SU-DHL-6 (cell line): Measurements from ENCODE around the gene DBNDD1.

ENCODE experiments used
- H2AFZ ChIP-seq: fragments of 200-600 bp; sonication (generic); 2 replicates; pipeline ENCODE4 v1.6.1; 2014; ENCODE audit warnings: low read depth, mild to moderate bottlenecking, moderate library complexity, mixed read lengths, antibody characterized with exemption, low read length; ENCODE audit not compliant: severe bottlenecking
- H3F3A ChIP-seq: fragments of 200-600 bp; shearing (Covaris generic); 2 replicates; pipeline ENCODE4 v1.6.0; 2016; ENCODE audit warnings: antibody characterized with exemption, mild to moderate bottlenecking; ENCODE audit not compliant: insufficient read depth
- H3K27ac ChIP-seq: fragments of 200-600 bp; sonication (generic); 2 replicates; pipeline ENCODE4 v1.5.1; 2016; ENCODE audit warnings: low read depth, mild to moderate bottlenecking, low read length, moderate library complexity, mixed read lengths
- H3K27me3 ChIP-seq: fragments of 200-600 bp; sonication (generic), shearing (Covaris generic); 2 replicates; pipeline ENCODE4 v1.6.0; 2014; ENCODE audit warnings: mild to moderate bottlenecking, low read length
- H3K36me3 ChIP-seq: fragments of 200-600 bp; sonication (generic); 2 replicates; pipeline ENCODE4 v1.6.1; 2014; ENCODE audit warnings: mild to moderate bottlenecking, low read length, mixed read lengths
- H3K4me2 ChIP-seq: fragments of 300-600, 200-600 bp; shearing (Covaris generic), sonication (generic); 2 replicates; pipeline ENCODE4 v1.6.0; 2014; ENCODE audit warnings: low read length, low read depth, mild to moderate bottlenecking; ENCODE audit not compliant: poor library complexity, severe bottlenecking
- H3K4me3 ChIP-seq: fragments of 200-600 bp; sonication (generic); 2 replicates; pipeline ENCODE4 v1.5.1; 2014; ENCODE audit warnings: antibody characterized with exemption, low read length, mild to moderate bottlenecking, mixed read lengths; ENCODE audit not compliant: insufficient read depth, poor library complexity, severe bottlenecking
- H3K79me2 ChIP-seq: fragments of 200-600 bp; sonication (generic); 2 replicates; pipeline ENCODE4 v1.6.1; 2014; ENCODE audit warnings: mild to moderate bottlenecking, low read length, moderate library complexity; ENCODE audit not compliant: insufficient read depth
- H3K9ac ChIP-seq: fragments of 200-600 bp; sonication (generic); 2 replicates; pipeline ENCODE4 v1.7.0; 2014; ENCODE audit warnings: mild to moderate bottlenecking, low read length
- H3K9me2 ChIP-seq: fragments of 200-600 bp; sonication (generic); replicated peaks from 2 replicates; pipeline ENCODE4 v1.6.1; 2014; ENCODE audit warnings: low read length; ENCODE audit not compliant: insufficient read depth
- H3K9me3 ChIP-seq: fragments of 200-600 bp; sonication (generic); 2 replicates; pipeline ENCODE4 v1.6.1; 2014; ENCODE audit warnings: low read length, mixed read lengths; ENCODE audit not compliant: insufficient read depth
- H4K20me1 ChIP-seq: fragments of 200-600 bp; sonication (generic); 2 replicates; pipeline ENCODE4 v1.6.1; 2014; ENCODE audit warnings: low read depth, mild to moderate bottlenecking, antibody characterized with exemption, low read length, moderate library complexity, mixed read lengths
- EZH2phosphoT487 ChIP-seq: fragments of 200-600 bp; sonication (generic), shearing (Covaris generic); conservative IDR thresholded peaks from 2 replicates; pipeline ENCODE4 v1.6.1; 2018; ENCODE audit warnings: mild to moderate bottlenecking, antibody characterized with exemption, low read length, moderate library complexity, mixed read lengths
- TF ChIP-seq, protein P1 (sequence below): fragments of 200-600 bp; sonication (generic); IDR thresholded peaks from one replicate; pipeline ENCODE4 v1.5.1; 2017; ENCODE audit warnings: antibody characterized with exemption, mild to moderate bottlenecking, low read length, moderate library complexity; ENCODE audit not compliant: insufficient read depth, poor library complexity, severe bottlenecking

Gene DBNDD1

DNA sequence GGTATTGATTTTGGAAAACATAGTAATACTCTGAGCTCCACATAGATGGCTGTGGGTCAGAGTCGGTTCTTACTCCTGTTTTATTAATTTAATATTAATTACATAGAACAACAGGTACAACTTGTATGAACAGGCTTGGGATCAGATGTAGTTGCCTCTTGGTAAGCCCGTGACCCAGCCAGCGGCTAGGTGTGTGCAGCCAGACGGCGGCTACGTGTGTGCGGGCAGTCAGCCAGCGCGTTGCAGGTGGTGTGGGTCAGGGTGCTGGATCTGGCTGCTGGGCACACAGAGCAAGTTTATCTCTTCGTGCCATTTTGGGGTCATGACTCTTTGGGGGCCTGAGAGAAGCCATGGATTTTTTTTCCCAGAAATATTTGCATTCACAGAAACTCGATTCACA is 30.3 kb downstream of the DBNDD1 start:
- no peak overlapping the region for H3K9ac ChIP-seq
- H3K79me2 ChIP-seq, result no peaks in the 10 kb centered on the region
- no peak overlapping the region for H3K27ac ChIP-seq
- no peaks in the 10 kb centered on the region for H3F3A ChIP-seq
- H3K9me2 ChIP-seq, result no peaks in the 10 kb centered on the region
- 0 out of 2 replicates have a peak, but pooled peaks cover 4% of the 10 kb centered on the region for H3K36me3 ChIP-seq
- H4K20me1 ChIP-seq, result no peaks in the 10 kb centered on the region
- no peak overlapping the region for H2AFZ ChIP-seq
- no peak overlapping the region for H3K4me3 ChIP-seq
- H3K4me2 ChIP-seq, result no peak overlapping the region
- TF ChIP-seq, protein P1, sequence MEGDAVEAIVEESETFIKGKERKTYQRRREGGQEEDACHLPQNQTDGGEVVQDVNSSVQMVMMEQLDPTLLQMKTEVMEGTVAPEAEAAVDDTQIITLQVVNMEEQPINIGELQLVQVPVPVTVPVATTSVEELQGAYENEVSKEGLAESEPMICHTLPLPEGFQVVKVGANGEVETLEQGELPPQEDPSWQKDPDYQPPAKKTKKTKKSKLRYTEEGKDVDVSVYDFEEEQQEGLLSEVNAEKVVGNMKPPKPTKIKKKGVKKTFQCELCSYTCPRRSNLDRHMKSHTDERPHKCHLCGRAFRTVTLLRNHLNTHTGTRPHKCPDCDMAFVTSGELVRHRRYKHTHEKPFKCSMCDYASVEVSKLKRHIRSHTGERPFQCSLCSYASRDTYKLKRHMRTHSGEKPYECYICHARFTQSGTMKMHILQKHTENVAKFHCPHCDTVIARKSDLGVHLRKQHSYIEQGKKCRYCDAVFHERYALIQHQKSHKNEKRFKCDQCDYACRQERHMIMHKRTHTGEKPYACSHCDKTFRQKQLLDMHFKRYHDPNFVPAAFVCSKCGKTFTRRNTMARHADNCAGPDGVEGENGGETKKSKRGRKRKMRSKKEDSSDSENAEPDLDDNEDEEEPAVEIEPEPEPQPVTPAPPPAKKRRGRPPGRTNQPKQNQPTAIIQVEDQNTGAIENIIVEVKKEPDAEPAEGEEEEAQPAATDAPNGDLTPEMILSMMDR, result no peak
- no peak for TF ChIP-seq EZH2phosphoT487
- H3K9me3 ChIP-seq, result no peaks in the 10 kb centered on the region
- H3K27me3 ChIP-seq, result no peaks in the 10 kb centered on the region

DNA sequence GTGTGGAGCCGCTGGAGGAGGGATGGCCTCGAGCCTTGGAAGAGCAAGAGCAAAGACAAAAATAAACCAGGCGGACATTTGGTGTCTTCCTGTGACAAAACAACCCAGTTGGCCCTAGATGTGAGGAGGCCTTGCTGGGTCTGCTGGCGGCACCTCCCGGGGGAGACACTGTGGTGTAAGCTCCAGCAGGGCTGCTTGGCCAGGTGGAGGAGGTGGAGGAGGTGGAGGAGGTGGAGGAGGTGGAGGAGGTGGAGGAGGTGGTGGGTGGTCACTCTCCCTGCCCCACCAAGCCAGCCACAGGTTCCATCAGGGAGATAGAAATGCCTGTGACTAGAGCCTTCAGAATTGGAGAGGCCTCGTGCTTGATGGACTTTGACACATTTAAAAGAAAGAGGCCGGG is 32.1 kb downstream of the DBNDD1 start:
- no peaks in the 10 kb centered on the region for H4K20me1 ChIP-seq
- 0 out of 2 replicates have a peak, but pooled peaks cover 7% of the 10 kb centered on the region for H3K36me3 ChIP-seq
- H3K9me2 ChIP-seq, result no peaks in the 10 kb centered on the region
- H3K9ac ChIP-seq, result no peak overlapping the region
- no peaks in the 10 kb centered on the region for H3F3A ChIP-seq
- no peak overlapping the region for H3K4me3 ChIP-seq
- H3K4me2 ChIP-seq, result no peak overlapping the region
- H3K27ac ChIP-seq, result no peak overlapping the region
- H3K27me3 ChIP-seq, result no peaks in the 10 kb centered on the region
- no peak overlapping the region for H2AFZ ChIP-seq
- H3K9me3 ChIP-seq, result no peaks in the 10 kb centered on the region
- no peaks in the 10 kb centered on the region for H3K79me2 ChIP-seq
- TF ChIP-seq EZH2phosphoT487, result no peak
- TF ChIP-seq, protein P1, result no peak

DNA sequence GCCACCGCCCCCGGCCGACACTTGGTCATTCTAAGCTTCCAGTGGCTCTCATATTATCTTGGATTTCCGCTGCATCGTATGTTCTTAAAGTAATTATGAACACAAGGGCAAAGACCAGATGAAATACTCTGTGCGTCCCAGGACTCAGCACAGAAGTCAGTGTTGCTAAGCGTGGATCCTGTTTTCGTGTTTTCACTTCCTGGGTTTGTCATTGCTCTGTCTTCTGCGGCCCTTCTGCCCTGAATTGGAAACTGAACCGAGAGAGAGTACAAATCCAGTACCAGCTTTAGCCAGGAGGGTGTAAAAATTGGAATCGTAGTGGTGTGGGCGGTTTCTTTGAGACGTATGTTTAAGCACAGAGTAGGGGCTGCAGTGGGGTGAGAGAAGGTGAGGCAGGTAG is 32.7 kb downstream of the DBNDD1 start:
- H4K20me1 ChIP-seq, result no peaks in the 10 kb centered on the region
- H3K36me3 ChIP-seq, result 0 out of 2 replicates have a peak, but pooled peaks cover 11% of the 10 kb centered on the region
- no peaks in the 10 kb centered on the region for H3K79me2 ChIP-seq
- no peak for TF ChIP-seq EZH2phosphoT487
- TF ChIP-seq, protein P1, result no peak
- H3K4me3 ChIP-seq, result no peak overlapping the region
- no peak overlapping the region for H3K27ac ChIP-seq
- H3F3A ChIP-seq, result no peaks in the 10 kb centered on the region
- no peak overlapping the region for H3K9ac ChIP-seq
- H3K9me3 ChIP-seq, result no peaks in the 10 kb centered on the region
- no peak overlapping the region for H2AFZ ChIP-seq
- no peak overlapping the region for H3K4me2 ChIP-seq
- no peaks in the 10 kb centered on the region for H3K9me2 ChIP-seq
- no peaks in the 10 kb centered on the region for H3K27me3 ChIP-seq

GRCh38 chr16:89985219-89985618 is 34.0 kb downstream of the DBNDD1 start:
- no peaks in the 10 kb centered on the region for H3K9me2 ChIP-seq
- H3K9me3 ChIP-seq, result no peaks in the 10 kb centered on the region
- H2AFZ ChIP-seq, result no peak overlapping the region
- H3K36me3 ChIP-seq, result 0 out of 2 replicates have a peak, but pooled peaks cover 11% of the 10 kb centered on the region
- TF ChIP-seq EZH2phosphoT487, result no peak
- H4K20me1 ChIP-seq, result no peaks in the 10 kb centered on the region
- no peaks in the 10 kb centered on the region for H3K79me2 ChIP-seq
- no peaks in the 10 kb centered on the region for H3K27me3 ChIP-seq
- H3K4me3 ChIP-seq, result no peak overlapping the region
- H3K9ac ChIP-seq, result no peak overlapping the region
- no peaks in the 10 kb centered on the region for H3F3A ChIP-seq
- no peak overlapping the region for H3K27ac ChIP-seq
- H3K4me2 ChIP-seq, result no peak overlapping the region
